GM13977 (cell line): ENCODE results near the gene ANKRD33B.

Experiments used
- DNase-seq: peaks from one replicate; pipeline ENCODE4 v3.0.0; 2012; ENCODE audit warnings: low spot score
- in situ Hi-C: fragments of 300-500 bp; cut with MboI; formaldehyde crosslinking; loops from one replicate; pipeline ENCODE4 v1.12.0; 2022; ENCODE audit warnings: low sequenced_read_pairs, low pct_unique_long_range_greater_than_20kb, mixed read lengths, inconsistent platforms; ENCODE audit not compliant: unreplicated experiment
- TF ChIP-seq, protein P1 (sequence below): IDR thresholded peaks from 2 replicates; pipeline ENCODE4 v1.5.1; 2012; ENCODE audit warnings: mild to moderate bottlenecking, control low read depth; ENCODE audit not compliant: insufficient read depth; ENCODE audit errors: extremely low read depth, missing control alignments

Gene ANKRD33B

DNA sequence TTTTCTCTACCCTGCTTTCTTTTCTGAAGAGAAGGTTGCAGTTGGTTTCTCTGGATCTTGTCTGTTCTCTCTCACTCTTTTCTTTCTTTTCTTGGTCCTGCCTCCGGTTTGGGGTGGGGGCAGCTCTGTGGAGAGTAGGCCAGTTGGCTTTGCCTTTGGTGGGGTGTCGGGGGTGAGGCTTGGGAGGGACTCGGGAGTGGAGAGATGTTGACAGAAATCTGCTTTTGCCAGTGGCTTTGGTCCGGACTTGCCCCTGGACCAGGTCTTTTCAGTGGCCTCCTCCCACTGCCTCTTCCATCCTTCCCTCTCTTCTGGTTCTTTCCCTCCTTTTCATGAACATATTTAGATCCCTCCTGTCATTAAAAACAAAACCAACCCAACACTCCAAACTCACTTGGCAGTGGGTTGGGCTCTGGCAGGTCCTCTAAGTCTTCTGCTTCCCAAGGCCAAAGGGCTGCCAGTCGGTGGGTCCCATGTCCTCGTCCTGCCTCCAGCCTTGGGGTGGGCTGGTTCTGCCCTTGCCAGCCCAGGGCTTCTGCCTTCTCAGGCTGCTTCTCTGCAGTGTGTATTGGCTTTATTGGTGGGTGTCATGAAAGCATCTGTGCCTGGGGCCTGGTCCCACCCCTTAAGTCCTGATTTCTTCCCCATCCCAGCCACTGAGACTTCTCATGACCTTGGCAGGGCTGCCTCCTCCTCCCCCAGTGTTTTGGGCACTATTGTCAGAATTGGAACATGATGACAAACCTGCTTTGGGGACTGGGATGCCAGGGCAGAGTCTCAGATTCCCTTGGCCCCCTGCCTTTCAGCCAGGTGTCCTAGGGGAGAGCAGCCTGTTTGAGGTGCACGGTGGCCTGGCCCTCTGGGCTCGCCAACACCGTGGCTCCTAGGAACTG is 16.9 kb downstream of the ANKRD33B start:
- DNase-seq = no peak
- in situ Hi-C loops = loop anchor here (5.0 kb wide), 1 partner anchor 57 kb away; no protein-coding TSS in a partner anchor
- TF ChIP-seq, protein P1, sequence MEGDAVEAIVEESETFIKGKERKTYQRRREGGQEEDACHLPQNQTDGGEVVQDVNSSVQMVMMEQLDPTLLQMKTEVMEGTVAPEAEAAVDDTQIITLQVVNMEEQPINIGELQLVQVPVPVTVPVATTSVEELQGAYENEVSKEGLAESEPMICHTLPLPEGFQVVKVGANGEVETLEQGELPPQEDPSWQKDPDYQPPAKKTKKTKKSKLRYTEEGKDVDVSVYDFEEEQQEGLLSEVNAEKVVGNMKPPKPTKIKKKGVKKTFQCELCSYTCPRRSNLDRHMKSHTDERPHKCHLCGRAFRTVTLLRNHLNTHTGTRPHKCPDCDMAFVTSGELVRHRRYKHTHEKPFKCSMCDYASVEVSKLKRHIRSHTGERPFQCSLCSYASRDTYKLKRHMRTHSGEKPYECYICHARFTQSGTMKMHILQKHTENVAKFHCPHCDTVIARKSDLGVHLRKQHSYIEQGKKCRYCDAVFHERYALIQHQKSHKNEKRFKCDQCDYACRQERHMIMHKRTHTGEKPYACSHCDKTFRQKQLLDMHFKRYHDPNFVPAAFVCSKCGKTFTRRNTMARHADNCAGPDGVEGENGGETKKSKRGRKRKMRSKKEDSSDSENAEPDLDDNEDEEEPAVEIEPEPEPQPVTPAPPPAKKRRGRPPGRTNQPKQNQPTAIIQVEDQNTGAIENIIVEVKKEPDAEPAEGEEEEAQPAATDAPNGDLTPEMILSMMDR = no peak

DNA sequence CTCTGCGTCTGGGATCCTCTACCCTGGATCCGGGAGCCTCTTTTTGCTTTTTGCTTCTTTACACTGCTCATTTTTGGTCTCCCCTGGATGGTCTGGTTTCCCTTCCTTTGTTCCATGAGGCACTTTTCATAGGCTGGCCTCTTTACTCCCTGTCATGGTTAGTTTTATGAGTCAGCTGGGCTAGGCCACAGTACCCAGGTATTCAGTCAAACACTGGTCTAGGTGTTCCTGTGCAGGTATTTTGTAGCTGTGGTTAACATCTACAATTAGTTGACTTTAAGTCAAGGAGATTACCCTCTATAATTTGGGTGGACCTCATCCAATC is 17.5 kb downstream of the ANKRD33B start:
- in situ Hi-C loops = loop anchor here (5.0 kb wide), 1 partner anchor 56 kb away; no protein-coding TSS in a partner anchor
- TF ChIP-seq, protein P1 = no peak

DNA sequence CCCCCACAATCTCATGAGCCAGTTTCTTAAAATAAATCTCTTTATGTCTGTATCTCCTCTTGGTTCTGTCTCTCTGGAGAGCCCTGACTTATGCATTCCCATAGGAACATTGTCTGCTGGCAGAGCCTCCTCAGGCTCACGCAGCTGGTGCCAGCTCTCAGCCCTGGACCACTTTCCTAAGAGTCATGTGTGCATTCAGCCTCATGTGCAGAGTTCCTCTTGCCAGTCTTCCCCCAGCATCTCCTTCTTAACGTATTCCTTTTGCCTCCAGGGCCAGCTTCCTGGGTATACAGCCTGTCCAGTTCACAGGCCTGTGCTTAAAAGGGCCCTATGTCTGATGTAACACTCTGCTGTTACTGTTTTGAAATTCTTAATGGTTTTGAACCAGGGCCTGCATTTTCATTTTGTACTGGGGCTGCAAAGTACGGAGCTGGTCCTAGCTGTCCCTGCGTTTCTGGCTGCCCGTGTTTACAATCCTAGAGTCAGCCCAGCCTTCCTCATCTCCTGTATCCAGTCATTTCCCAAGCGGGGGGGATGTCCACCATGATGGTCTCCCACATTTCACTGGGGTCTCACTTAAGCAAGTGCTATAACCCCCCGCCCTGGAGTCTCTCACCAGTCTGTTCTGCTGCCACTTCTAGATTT is 18.1 kb downstream of the ANKRD33B start:
- DNase-seq = no peak
- in situ Hi-C loops = loop anchor here (5.0 kb wide), 1 partner anchor 55 kb away; no protein-coding TSS in a partner anchor
- TF ChIP-seq, protein P1 = no peak

More for the DNA sequence above, 17.5 kb downstream of the ANKRD33B start:
- no peak for DNase-seq

DNA sequence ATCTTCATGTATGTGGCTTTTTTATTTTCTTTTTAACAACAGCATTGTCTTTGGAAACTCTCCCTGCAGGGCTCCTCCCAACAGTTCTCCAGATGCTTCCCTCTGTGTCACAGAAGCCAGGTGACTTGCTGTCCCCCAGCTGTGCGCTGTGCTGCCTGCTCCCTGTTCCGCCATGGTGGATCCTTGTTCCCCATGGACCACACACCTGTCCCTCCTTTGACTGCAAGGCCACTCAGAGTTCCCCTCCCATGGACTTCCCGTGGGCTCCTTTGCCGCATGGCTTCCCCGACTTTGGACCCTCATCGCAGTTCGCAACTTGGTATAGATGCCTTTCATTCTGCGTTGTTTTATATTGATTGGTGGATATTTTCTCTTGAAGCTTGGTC is 18.6 kb downstream of the ANKRD33B start:
- in situ Hi-C loops = loop anchor here (5.0 kb wide), 1 partner anchor 55 kb away; no protein-coding TSS in a partner anchor
- TF ChIP-seq, protein P1 = no peak

DNA sequence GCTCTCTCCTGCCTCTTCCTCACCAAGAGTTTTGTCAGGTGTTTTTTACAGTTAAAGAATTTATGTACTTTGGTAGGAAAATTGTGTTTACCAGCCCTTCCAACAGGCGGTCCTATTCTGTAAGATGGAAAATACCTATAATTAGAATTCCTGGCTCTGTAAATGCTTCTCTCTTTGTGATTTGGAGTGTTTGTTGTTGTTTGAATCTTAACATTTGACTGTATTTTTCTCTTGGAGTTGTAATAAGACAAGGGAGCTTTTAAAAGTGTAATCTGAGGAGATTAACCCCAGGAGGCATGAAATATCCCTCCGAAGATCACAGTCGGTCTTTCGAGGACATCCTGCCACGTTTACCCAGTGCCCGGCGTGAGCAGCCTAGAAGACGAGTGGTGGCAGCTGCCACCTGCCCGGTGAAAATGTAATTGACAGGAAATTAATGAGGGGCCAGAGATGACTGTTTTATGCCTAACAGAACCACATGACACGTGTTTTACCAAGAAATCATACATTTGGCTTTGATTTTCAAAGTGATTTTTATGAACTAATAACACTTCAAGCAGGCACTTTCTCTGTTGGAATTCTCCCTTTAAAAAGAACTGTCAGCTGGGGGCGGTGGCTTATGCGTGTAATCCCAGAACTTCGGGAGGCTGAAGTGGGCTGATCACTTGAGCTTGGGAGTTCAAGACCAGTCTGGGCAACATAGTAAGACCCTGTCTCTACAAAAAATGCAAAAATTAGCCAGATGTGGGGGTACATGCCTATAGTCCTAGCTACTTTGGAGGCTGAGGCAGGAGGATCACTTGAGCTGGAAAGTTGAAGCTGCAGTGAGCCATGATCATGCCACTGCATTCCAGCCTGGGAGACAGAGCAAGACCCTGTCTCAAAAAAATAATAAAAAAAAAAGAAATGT is 20.0 kb downstream of the ANKRD33B start:
- in situ Hi-C loops = loop anchor here (5.0 kb wide), 1 partner anchor 53 kb away; no protein-coding TSS in a partner anchor
- DNase-seq = no peak
- TF ChIP-seq, protein P1 = no peak

More for the DNA sequence above, 18.6 kb downstream of the ANKRD33B start:
- no peak for DNase-seq
